Natural killer cell (primary cell): ENCODE measurements around the gene RAB27B. TPM values are rescaled to one million over a fixed set of nuclear protein-coding genes. Genes with fewer than 3 reads are reported as not detected.

Experiments used
- ATAC-seq, 3 donors: fragments of 150-1000 bp in 2 of 3; fragments of 200-7000 bp in 1 of 3; cut with Tn5 transposase; 1 replicate in 1 of 3; 2 replicates in 2 of 3; pipeline ENCODE4 v1.10.0; 2021; ENCODE audit warnings: mild to moderate bottlenecking in 2 of 3, moderate library complexity in 2 of 3
- DNase-seq, 2 donors: peaks; one replicate each; pipeline versions ENCODE4 v3.0.0 to v3.0.0-alpha.2; 2013 to 2021; ENCODE audit warnings: mixed read lengths in 1 of 2
- H3K27ac ChIP-seq: one replicate; pipeline ENCODE4 v1.5.1; 2013; ENCODE audit warnings: mild to moderate bottlenecking, low read length
- H3K27me3 ChIP-seq: one replicate; pipeline ENCODE4 v1.6.1; 2013; ENCODE audit warnings: low read length; ENCODE audit not compliant: control insufficient read depth, insufficient read depth
- H3K36me3 ChIP-seq: one replicate; pipeline ENCODE4 v1.6.1; 2013; ENCODE audit warnings: low read length; ENCODE audit not compliant: control insufficient read depth, insufficient read depth
- H3K4me1 ChIP-seq: one replicate; pipeline ENCODE4 v1.6.1; 2013; ENCODE audit warnings: low read length; ENCODE audit not compliant: control insufficient read depth, insufficient read depth
- H3K4me3 ChIP-seq: one replicate; pipeline ENCODE4 v1.5.1; 2013; ENCODE audit warnings: low read length
- H3K9me3 ChIP-seq: one replicate; pipeline ENCODE4 v1.6.1; 2013; ENCODE audit warnings: low read length; ENCODE audit not compliant: control insufficient read depth, insufficient read depth
- H3K27ac Mint-ChIP-seq, 2 donors: one replicate each; pipeline ENCODE4 v1.8.0; 2022; ENCODE audit warnings: mild to moderate bottlenecking in 2 of 2, mixed read lengths in 2 of 2, moderate library complexity in 1 of 2
- H3K27me3 Mint-ChIP-seq, 2 donors: one replicate each; pipeline ENCODE4 v1.8.0; 2022; ENCODE audit warnings: low read depth in 2 of 2, mixed read lengths in 2 of 2
- H3K36me3 Mint-ChIP-seq: one replicate; pipeline ENCODE4 v1.8.0; 2022; ENCODE audit warnings: mixed read lengths
- H3K4me1 Mint-ChIP-seq, 2 donors: one replicate each; pipeline ENCODE4 v1.8.0; 2022; ENCODE audit warnings: mixed read lengths in 2 of 2
- H3K4me3 Mint-ChIP-seq: one replicate; pipeline ENCODE4 v1.8.0; 2022; ENCODE audit warnings: mild to moderate bottlenecking, moderate library complexity, mixed read lengths
- H3K9me3 Mint-ChIP-seq, 2 donors: one replicate each; pipeline ENCODE4 v1.8.0; 2022; ENCODE audit warnings: mixed read lengths in 2 of 2
- WGBS: methylation state at CpG from one replicate; pipeline ENCODE4 v1.1.7; 2013; ENCODE audit warnings: missing lambda C conversion rate; ENCODE audit not compliant: insufficient coverage; 5-methylcytosine and 5-hydroxymethylcytosine counted together
- intact Hi-C: fragments of 100-400 bp; cut with micrococcal nuclease; formaldehyde crosslinking; loops from one replicate; pipeline ENCODE4 v1.14.2; 2022
- total RNA-seq, 4 donors: library from RNA; stranded (reverse); fragments of 120-200 nt in 1 of 4; gene quantifications; one replicate each; pipeline versions ENCODE4 v1.2.3 to v1.2.4, GENCODE V29; 2013 to 2022
- TF ChIP-seq, protein P1 (sequence below): fragments of 200-600 bp; IDR thresholded peaks from one replicate; pipeline ENCODE4 v1.8.0; 2022; ENCODE audit warnings: antibody characterized with exemption

Gene RAB27B
- total RNA-seq, 3 donors from 2014 or later (not counting 1 experiment from before 2014, with no cell fraction given), result 23.0 to 25.7 (median 24.0) TPM

DNA sequence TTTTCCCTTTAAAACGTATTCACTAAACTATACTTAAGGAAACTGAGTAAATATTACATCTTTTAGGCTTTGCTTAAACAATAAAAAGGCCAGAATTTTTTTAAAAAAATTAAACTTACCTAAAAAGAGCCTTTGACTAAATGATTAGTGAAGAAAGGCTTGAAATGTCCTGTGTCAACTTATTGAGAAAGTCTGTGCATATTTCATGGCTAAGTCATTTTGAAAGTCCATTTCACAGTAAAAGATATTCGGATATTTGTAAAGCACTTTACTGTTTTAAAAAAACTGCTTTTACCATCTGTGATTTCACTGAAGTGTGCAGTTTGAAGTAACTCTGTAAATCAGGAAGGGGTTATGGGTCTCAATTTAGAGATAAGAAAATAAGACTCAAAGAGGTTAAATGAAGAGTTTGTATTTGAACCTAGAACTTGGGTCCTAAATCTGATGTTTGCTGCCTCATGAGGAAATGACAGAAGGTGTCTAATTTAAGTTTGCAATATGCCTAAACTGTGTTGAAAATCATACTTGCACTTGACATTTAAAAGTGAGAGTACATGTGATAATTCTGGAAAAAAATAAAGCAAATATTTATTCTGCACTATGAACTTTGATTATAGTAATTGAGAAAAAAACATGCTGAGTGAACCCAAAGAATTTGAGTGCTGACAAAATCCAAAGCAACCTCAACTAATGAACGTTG lies 50.5 kb downstream of the RAB27B start:
- Histone ChIP-seq H3K9me3 (no peaks in the 10 kb centered on the region), H3K36me3 (peaks cover 29% of the 10 kb centered on the region), H3K4me1 (no peaks in the 10 kb centered on the region), H3K27me3 (no peaks in the 10 kb centered on the region), H3K27ac (no peak overlapping the region), H3K4me3 (no peak overlapping the region)
- TF ChIP-seq, protein P1, sequence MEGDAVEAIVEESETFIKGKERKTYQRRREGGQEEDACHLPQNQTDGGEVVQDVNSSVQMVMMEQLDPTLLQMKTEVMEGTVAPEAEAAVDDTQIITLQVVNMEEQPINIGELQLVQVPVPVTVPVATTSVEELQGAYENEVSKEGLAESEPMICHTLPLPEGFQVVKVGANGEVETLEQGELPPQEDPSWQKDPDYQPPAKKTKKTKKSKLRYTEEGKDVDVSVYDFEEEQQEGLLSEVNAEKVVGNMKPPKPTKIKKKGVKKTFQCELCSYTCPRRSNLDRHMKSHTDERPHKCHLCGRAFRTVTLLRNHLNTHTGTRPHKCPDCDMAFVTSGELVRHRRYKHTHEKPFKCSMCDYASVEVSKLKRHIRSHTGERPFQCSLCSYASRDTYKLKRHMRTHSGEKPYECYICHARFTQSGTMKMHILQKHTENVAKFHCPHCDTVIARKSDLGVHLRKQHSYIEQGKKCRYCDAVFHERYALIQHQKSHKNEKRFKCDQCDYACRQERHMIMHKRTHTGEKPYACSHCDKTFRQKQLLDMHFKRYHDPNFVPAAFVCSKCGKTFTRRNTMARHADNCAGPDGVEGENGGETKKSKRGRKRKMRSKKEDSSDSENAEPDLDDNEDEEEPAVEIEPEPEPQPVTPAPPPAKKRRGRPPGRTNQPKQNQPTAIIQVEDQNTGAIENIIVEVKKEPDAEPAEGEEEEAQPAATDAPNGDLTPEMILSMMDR, result no peak
- Mint-ChIP-seq H3K4me3 (no peak overlapping the region), H3K27me3 (no peaks in the 10 kb centered on the region), H3K9me3 (no peaks in the 10 kb centered on the region), H3K27ac (no peak overlapping the region), H3K4me1 (peaks cover 32 to 33% of the 10 kb centered on the region in 2 donors), H3K36me3 (peaks cover 10% of the 10 kb centered on the region)
- DNase-seq (no peak), ATAC-seq (no peak)
- 100% methylated on average over 2 of the region's 3 CpGs for WGBS
- intact Hi-C loops, result no loop called here

DNA sequence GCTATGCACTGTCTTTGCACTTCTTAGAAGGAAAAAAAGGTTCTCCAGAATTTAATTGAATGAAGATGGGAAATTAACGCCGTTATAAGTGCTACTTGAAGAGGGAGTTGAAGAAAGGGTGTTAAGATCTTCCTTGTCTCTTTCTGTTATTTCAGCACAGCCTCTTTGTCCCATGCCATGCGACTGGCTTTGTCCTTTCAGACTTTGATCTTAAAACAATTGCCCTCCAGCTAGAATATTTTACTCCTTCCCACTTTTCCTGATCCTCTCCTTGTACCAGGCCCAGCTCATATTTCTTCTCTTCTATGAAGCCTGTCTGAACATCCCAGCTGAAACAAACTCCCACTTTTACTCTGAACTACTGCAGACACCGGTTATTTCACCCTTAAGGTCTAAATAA lies 51.4 kb downstream of the RAB27B start:
- no peak overlapping the region for H3K27ac Mint-ChIP-seq
- peaks cover 23 to 28% of the 10 kb centered on the region in 2 donors for H3K4me1 Mint-ChIP-seq
- Histone ChIP-seq H3K27ac (no peak overlapping the region), H3K4me3 (no peak overlapping the region), H3K36me3 (peaks cover 34% of the 10 kb centered on the region), H3K9me3 (no peaks in the 10 kb centered on the region), H3K27me3 (no peaks in the 10 kb centered on the region), H3K4me1 (no peaks in the 10 kb centered on the region)
- TF ChIP-seq, protein P1, result no peak
- peaks cover 10% of the 10 kb centered on the region for H3K36me3 Mint-ChIP-seq
- DNase-seq, result no peak
- H3K27me3 Mint-ChIP-seq, result no peaks in the 10 kb centered on the region
- whole genome bisulfite sequencing, result 94% methylated on average over 4 of the region's 4 CpGs
- intact Hi-C loops, result no loop called here
- H3K9me3 Mint-ChIP-seq, result no peaks in the 10 kb centered on the region
- H3K4me3 Mint-ChIP-seq, result no peak overlapping the region
- no peak for ATAC-seq

DNA sequence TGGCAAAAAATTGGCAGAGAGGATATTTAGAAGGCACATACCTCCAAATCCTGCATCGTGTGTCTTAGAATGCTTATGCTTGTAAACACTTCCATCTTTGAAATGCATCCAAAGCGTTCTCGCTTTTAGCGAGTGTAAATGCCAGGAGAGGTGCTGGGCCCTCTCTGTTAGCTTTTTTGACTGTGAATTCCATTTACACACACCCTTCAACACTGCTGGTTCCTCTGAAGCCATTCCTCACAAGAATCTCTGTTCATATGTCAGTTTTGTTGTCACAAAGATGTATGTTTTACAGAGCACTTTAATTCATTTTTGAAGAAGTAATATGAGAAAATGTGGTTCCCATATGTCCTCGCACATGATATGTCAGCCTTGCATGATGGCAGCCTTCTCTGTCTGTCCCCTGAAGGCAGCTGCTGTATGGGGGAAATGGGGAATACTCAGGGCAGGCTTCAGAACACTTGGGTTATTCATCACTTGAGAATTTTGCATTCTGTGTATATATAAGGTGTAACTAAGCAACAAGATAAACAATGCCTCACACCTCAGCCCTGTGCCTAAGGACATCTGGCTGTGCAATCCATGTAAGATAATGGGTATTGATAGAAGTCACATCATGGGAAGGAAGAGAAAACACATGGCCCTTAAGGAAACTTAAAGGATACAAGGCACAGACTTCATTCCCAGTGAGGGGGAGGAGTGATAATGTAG lies 52.3 kb downstream of the RAB27B start:
- Histone ChIP-seq H3K27me3 (no peaks in the 10 kb centered on the region), H3K36me3 (peaks cover 42% of the 10 kb centered on the region), H3K27ac (no peak overlapping the region), H3K9me3 (no peaks in the 10 kb centered on the region), H3K4me1 (no peaks in the 10 kb centered on the region), H3K4me3 (no peak overlapping the region)
- no peak overlapping the region for H3K27ac Mint-ChIP-seq
- no peaks in the 10 kb centered on the region for H3K27me3 Mint-ChIP-seq
- no peak overlapping the region for H3K4me3 Mint-ChIP-seq
- no peaks in the 10 kb centered on the region for H3K9me3 Mint-ChIP-seq
- peaks cover 14 to 28% of the 10 kb centered on the region in 2 donors for H3K4me1 Mint-ChIP-seq
- ATAC-seq (no peak), DNase-seq (no peak)
- TF ChIP-seq, protein P1, result no peak
- 99% methylated on average over 5 of the region's 5 CpGs for WGBS
- H3K36me3 Mint-ChIP-seq, result peaks cover 10% of the 10 kb centered on the region
- intact Hi-C loops, result no loop called here
